Measurements from ENCODE around the gene SKOR2. TPM values are rescaled to one million over a fixed set of nuclear protein-coding genes. Genes with fewer than 3 reads are reported as not detected.

Gene SKOR2
- total RNA-seq, 2 donors from 2014 or later, result 0.18 TPM; not detected in 1

- no peak overlapping the region for H3K27ac Mint-ChIP-seq
- 14 to 17% methylated on average over 7 to 10 of the region's 10 CpGs for WGBS, 2 experiments (ENCODE audit: insufficient coverage in 1 of 2, insufficient read length in 1 of 2)
Measured at GRCh38 chr18:47264308-47264700, 12.8 kb upstream of the SKOR2 start.

GRCh38 chr18:47263430-47264307 is 12.2 kb upstream of the SKOR2 start:
- peak; percentile 89 for DNase-seq
- H3K9me3 Mint-ChIP-seq, result peaks cover 7% of the 10 kb centered on the region
- H3K9me3 ChIP-seq (ENCODE audit: control insufficient read depth, low read length), result peaks cover 11% of the 10 kb centered on the region
- 0 to 2% methylated on average over 26 to 68 of the region's 69 CpGs for WGBS, 2 experiments (ENCODE audit: insufficient coverage in 1 of 2, insufficient read length in 1 of 2)
- peak; percentile 86 for TF ChIP-seq CTCF (conservative IDR thresholded peaks at IDR 0.05)
- no peak overlapping the region for H3K9ac ChIP-seq (ENCODE audit: extremely low read depth, low read length, poor library complexity, severe bottlenecking)
- H3K4me3 Mint-ChIP-seq, result peak overlapping the region; percentile 69
- H3K4me3 ChIP-seq (ENCODE audit: low read length), result peak overlapping the region; percentile 84
- H3K4me1 Mint-ChIP-seq, result peaks cover 15% of the 10 kb centered on the region
- H3K27ac Mint-ChIP-seq, result no peak overlapping the region
- H3K27me3 Mint-ChIP-seq (ENCODE audit: insufficient read depth), result peaks cover 93% of the 10 kb centered on the region
- peaks cover 4% of the 10 kb centered on the region for H3K4me1 ChIP-seq (ENCODE audit: control insufficient read depth, insufficient read depth, low read length)
- no peaks in the 10 kb centered on the region for H3K36me3 ChIP-seq (ENCODE audit: control insufficient read depth, insufficient read depth, low read length)
- no peaks in the 10 kb centered on the region for H3K36me3 Mint-ChIP-seq (ENCODE audit: low read depth)
- peaks cover 91% of the 10 kb centered on the region for H3K27me3 ChIP-seq (ENCODE audit: control insufficient read depth, insufficient read depth, low read length, poor library complexity, severe bottlenecking)
- no peak overlapping the region for H3K27ac ChIP-seq (ENCODE audit: low read depth, low read length)

More at GRCh38 chr18:47264308-47264700, 12.8 kb upstream of the SKOR2 start:
- peaks cover 7% of the 10 kb centered on the region for H3K9me3 Mint-ChIP-seq
- H3K4me1 Mint-ChIP-seq, result peaks cover 15% of the 10 kb centered on the region
- H3K27me3 ChIP-seq (ENCODE audit: control insufficient read depth, insufficient read depth, low read length, poor library complexity, severe bottlenecking), result peaks cover 91% of the 10 kb centered on the region
- H3K36me3 Mint-ChIP-seq (ENCODE audit: low read depth), result no peaks in the 10 kb centered on the region
- H3K27ac ChIP-seq (ENCODE audit: low read depth, low read length), result no peak overlapping the region
- TF ChIP-seq CTCF (conservative IDR thresholded peaks at IDR 0.05), result no peak
- no peak for DNase-seq
- H3K4me1 ChIP-seq (ENCODE audit: control insufficient read depth, insufficient read depth, low read length), result peaks cover 4% of the 10 kb centered on the region
- H3K9ac ChIP-seq (ENCODE audit: extremely low read depth, low read length, poor library complexity, severe bottlenecking), result no peak overlapping the region
- peaks cover 11% of the 10 kb centered on the region for H3K9me3 ChIP-seq (ENCODE audit: control insufficient read depth, low read length)
- no peaks in the 10 kb centered on the region for H3K36me3 ChIP-seq (ENCODE audit: control insufficient read depth, insufficient read depth, low read length)
- H3K27me3 Mint-ChIP-seq (ENCODE audit: insufficient read depth), result peaks cover 89% of the 10 kb centered on the region
- H3K4me3 Mint-ChIP-seq, result peak overlapping the region; percentile 69
- peak overlapping the region; percentile 84 for H3K4me3 ChIP-seq (ENCODE audit: low read length)

GRCh38 chr18:47263150-47263429 is 11.6 kb upstream of the SKOR2 start:
- WGBS, 2 experiments (ENCODE audit: insufficient coverage in 1 of 2, insufficient read length in 1 of 2), result 0 to 1% methylated on average over 7 to 16 of the region's 16 CpGs
- Histone ChIP-seq H3K27ac (ENCODE audit: low read depth, low read length) (no peak overlapping the region), H3K27me3 (ENCODE audit: control insufficient read depth, insufficient read depth, low read length, poor library complexity, severe bottlenecking) (peaks cover 91% of the 10 kb centered on the region), H3K4me3 (ENCODE audit: low read length) (peak overlapping the region; percentile 84), H3K9ac (ENCODE audit: extremely low read depth, low read length, poor library complexity, severe bottlenecking) (no peak overlapping the region), H3K36me3 (ENCODE audit: control insufficient read depth, insufficient read depth, low read length) (no peaks in the 10 kb centered on the region), H3K9me3 (ENCODE audit: control insufficient read depth, low read length) (peaks cover 11% of the 10 kb centered on the region), H3K4me1 (ENCODE audit: control insufficient read depth, insufficient read depth, low read length) (peaks cover 4% of the 10 kb centered on the region)
- DNase-seq, result no peak
- H3K27ac Mint-ChIP-seq, result no peak overlapping the region
- peaks cover 7% of the 10 kb centered on the region for H3K9me3 Mint-ChIP-seq
- peak overlapping the region; percentile 69 for H3K4me3 Mint-ChIP-seq
- TF ChIP-seq CTCF (conservative IDR thresholded peaks at IDR 0.05), result no peak
- peaks cover 15% of the 10 kb centered on the region for H3K4me1 Mint-ChIP-seq
- H3K27me3 Mint-ChIP-seq (ENCODE audit: insufficient read depth), result peaks cover 94% of the 10 kb centered on the region
- no peaks in the 10 kb centered on the region for H3K36me3 Mint-ChIP-seq (ENCODE audit: low read depth)

Measured in endodermal cell (in vitro differentiated cells).